SK-N-SH (cell line): ENCODE results near the gene AP4E1. TPM values are rescaled to one million over a fixed set of nuclear protein-coding genes. Genes with fewer than 3 reads are reported as not detected.

Experiments
- CTCF ChIA-PET: fragments of 300-600, 350-600 bp; formaldehyde crosslinking; extraction: SDS; loops from one replicate; lab custom pipeline; 2021; lab: Yijun Ruan, JAX
- POLR2A ChIA-PET: fragments of 350-600 bp; sonication (Branson Sonifier 250); formaldehyde crosslinking; extraction: SDS; loops from one replicate; lab custom pipeline; 2020; ENCODE audit warnings: antibody characterized with exemption, inconsistent platforms; lab: Yijun Ruan, JAX
- DNase-seq: peaks from one replicate; pipeline ENCODE4 v3.0.0; 2012
- H2AFZ ChIP-seq: fragments of 200-600 bp; sonication (generic); 2 replicates; pipeline ENCODE4 v1.8.1; 2016; ENCODE audit warnings: antibody characterized with exemption, mild to moderate bottlenecking, low read depth
- H3F3A ChIP-seq: fragments of 200-600 bp; sonication (generic); replicated peaks from 2 replicates; pipeline ENCODE3; 2016; ENCODE audit warnings: antibody characterized with exemption, mild to moderate bottlenecking; ENCODE audit not compliant: insufficient read depth
- H3K27ac ChIP-seq, 2 experiments: fragments of 200-500 bp in 1 of 2; fragments of 200-600 bp in 1 of 2; sonication (Bioruptor generic) in 1 of 2; sonication (generic), shearing (Covaris generic) in 1 of 2; 2 replicates each; pipeline versions ENCODE4 v1.5.1 to v1.6.1; 2014 to 2016; ENCODE audit warnings: low read depth in 2 of 2, inconsistent platforms in 1 of 2, low read length in 1 of 2, mild to moderate bottlenecking in 1 of 2, mixed read lengths in 1 of 2
- H3K27me3 ChIP-seq: fragments of 200-600 bp; sonication (generic), shearing (Covaris generic); 2 replicates; pipeline ENCODE4 v1.6.1; 2016; ENCODE audit warnings: mixed run types; ENCODE audit not compliant: insufficient read depth
- H3K36me3 ChIP-seq, 2 experiments: fragments of 200-500 bp in 1 of 2; fragments of 200-600 bp in 1 of 2; sonication (Bioruptor generic) in 1 of 2; sonication (generic) in 1 of 2; replicated peaks in 1 of 2; 2 replicates each; pipeline versions ENCODE3 to v1.5.1; 2014 to 2016; ENCODE audit warnings: low read length in 1 of 2, mild to moderate bottlenecking in 1 of 2; ENCODE audit not compliant: insufficient read depth in 2 of 2, control insufficient read depth in 1 of 2
- H3K4me1 ChIP-seq, 2 experiments: fragments of 200-500 bp in 1 of 2; fragments of 200-600 bp in 1 of 2; sonication (Bioruptor generic) in 1 of 2; sonication (generic), shearing (Covaris generic) in 1 of 2; 2 replicates each; pipeline versions ENCODE4 v1.5.1 to v1.6.1; 2014 to 2016; ENCODE audit warnings: low read depth in 1 of 2, low read length in 1 of 2, mixed run types in 1 of 2; ENCODE audit not compliant: insufficient read depth in 2 of 2, control insufficient read depth in 1 of 2
- H3K4me2 ChIP-seq: fragments of 200-600 bp; sonication (generic), shearing (Covaris generic); 2 replicates; pipeline ENCODE4 v1.6.1; 2017; ENCODE audit warnings: mixed run types
- H3K4me3 ChIP-seq, 2 experiments: fragments of 200-500 bp in 1 of 2; fragments of 200-600 bp in 1 of 2; sonication (Bioruptor generic) in 1 of 2; sonication (generic), shearing (Covaris generic) in 1 of 2; 2 replicates each; pipeline versions ENCODE4 v1.5.1 to v1.8.1; 2014 to 2016; ENCODE audit warnings: low read depth in 2 of 2, inconsistent platforms in 1 of 2, low read length in 1 of 2, mild to moderate bottlenecking in 1 of 2, mixed read lengths in 1 of 2, moderate library complexity in 1 of 2
- H3K79me2 ChIP-seq: fragments of 200-600 bp; sonication (generic); 2 replicates; pipeline ENCODE4 v1.8.1; 2017; ENCODE audit warnings: mild to moderate bottlenecking; ENCODE audit not compliant: insufficient read depth
- H3K9ac ChIP-seq: fragments of 200-600 bp; sonication (generic); 2 replicates; pipeline ENCODE4 v1.6.1; 2017; ENCODE audit warnings: mixed run types
- H3K9me2 ChIP-seq: fragments of 200-600 bp; sonication (generic); 2 replicates; pipeline ENCODE4 v1.6.1; 2017; ENCODE audit warnings: mixed run types
- H3K9me3 ChIP-seq: fragments of 200-600 bp; sonication (generic); 2 replicates; pipeline ENCODE4 v1.6.1; 2017; ENCODE audit warnings: mixed run types, mild to moderate bottlenecking, moderate library complexity
- H4K20me1 ChIP-seq: fragments of 200-600 bp; sonication (generic); 2 replicates; pipeline ENCODE4 v1.6.1; 2017; ENCODE audit warnings: mild to moderate bottlenecking, mixed run types; ENCODE audit not compliant: insufficient read depth
- EP300 ChIP-seq, 2 experiments: IDR thresholded peaks; 2 replicates each; pipeline versions ENCODE4 v1.4.0 to v1.6.1; 2012; ENCODE audit warnings: borderline replicate concordance in 1 of 2, low read depth in 1 of 2, low read length in 1 of 2
- EZH2phosphoT487 ChIP-seq: fragments of 200-600 bp; sonication (generic); IDR thresholded peaks from 2 replicates; pipeline ENCODE4 v1.6.1; 2017; ENCODE audit warnings: low read depth, mixed run types, mild to moderate bottlenecking, antibody characterized with exemption, moderate library complexity, borderline replicate concordance
- FOXJ3 ChIP-seq: sonication (generic); formaldehyde crosslinking; IDR thresholded peaks from 2 replicates; pipeline ENCODE4 v1.5.1; 2020; ENCODE audit warnings: mild to moderate bottlenecking, missing genetic modification reagents
- JUND ChIP-seq: IDR thresholded peaks from 2 replicates; pipeline ENCODE4 v1.4.0; 2012
- MEF2A ChIP-seq: IDR thresholded peaks from 2 replicates; pipeline ENCODE4 v1.4.0; 2012; ENCODE audit warnings: low read depth, borderline replicate concordance
- MXI1 ChIP-seq: IDR thresholded peaks from 2 replicates; pipeline ENCODE4 v1.6.1; 2012; ENCODE audit warnings: mild to moderate bottlenecking, low read depth, low read length, improper control_type of control experiment
- NRF1 ChIP-seq: IDR thresholded peaks from 2 replicates; pipeline ENCODE4 v1.6.1; 2012; ENCODE audit warnings: low read depth, mild to moderate bottlenecking, low read length
- POLR2AphosphoS5 ChIP-seq: IDR thresholded peaks from 2 replicates; pipeline ENCODE4 v1.6.1; 2012; ENCODE audit warnings: low read depth, low read length
- RAD21 ChIP-seq: IDR thresholded peaks from 2 replicates; pipeline ENCODE4 v1.6.1; 2012; ENCODE audit warnings: mild to moderate bottlenecking, low read length
- RFX5 ChIP-seq: IDR thresholded peaks from 2 replicates; pipeline ENCODE4 v1.6.1; 2012; ENCODE audit warnings: mild to moderate bottlenecking, improper control_type of control experiment, low read length
- RXRA ChIP-seq: IDR thresholded peaks from 2 replicates; pipeline ENCODE4 v1.4.0; 2012; ENCODE audit warnings: low read depth, mild to moderate bottlenecking, borderline replicate concordance
- SMC3 ChIP-seq: IDR thresholded peaks from 2 replicates; pipeline ENCODE4 v1.6.1; 2012; ENCODE audit warnings: low read depth, low read length, improper control_type of control experiment
- TAF1 ChIP-seq: IDR thresholded peaks from 2 replicates; pipeline ENCODE4 v1.6.1; 2012; ENCODE audit warnings: low read depth, mild to moderate bottlenecking, low read length, moderate library complexity, borderline replicate concordance
- TCF12 ChIP-seq: IDR thresholded peaks from 2 replicates; pipeline ENCODE4 v1.4.0; 2012
- YY1 ChIP-seq: IDR thresholded peaks from 2 replicates; pipeline ENCODE4 v1.4.0; 2012; ENCODE audit warnings: low read depth, mild to moderate bottlenecking
- WGBS: methylation state at CpG from one replicate; pipeline ENCODE4 v1.1.6; 2017; ENCODE audit warnings: low lambda C conversion rate; 5-methylcytosine and 5-hydroxymethylcytosine counted together
- polyA plus RNA-seq, 3 experiments: library from polyadenylated mRNA; depleted of rRNA; stranded (reverse); fragments of >200 nt; gene quantifications; 2 replicates each; pipeline ENCODE4 v1.2.3, GENCODE V29; 2012
- TF ChIP-seq, protein P1 (sequence below): fragments of 150-350 bp; IDR thresholded peaks from 2 replicates; pipeline ENCODE4 v1.6.1; 2017; ENCODE audit warnings: antibody characterized with exemption, low read length, low read depth, borderline replicate concordance
- TF ChIP-seq, protein P2 (sequence below): IDR thresholded peaks from 2 replicates; pipeline ENCODE4 v1.4.0; 2012; ENCODE audit warnings: low read depth, borderline replicate concordance
- TF ChIP-seq, protein P3 (sequence below): IDR thresholded peaks from 2 replicates; pipeline ENCODE4 v1.4.0; 2012; ENCODE audit warnings: low read depth, borderline replicate concordance
- TF ChIP-seq, protein P4 (sequence below): fragments of 200-600 bp; sonication (generic); IDR thresholded peaks from 2 replicates; pipeline ENCODE4 v1.6.1; 2017; ENCODE audit warnings: antibody characterized with exemption, mild to moderate bottlenecking, moderate library complexity

Gene AP4E1
- polyA plus RNA-seq, 1 of the 3 experiments (the other 2 are of a cell fraction) = 1.6 TPM

DNA sequence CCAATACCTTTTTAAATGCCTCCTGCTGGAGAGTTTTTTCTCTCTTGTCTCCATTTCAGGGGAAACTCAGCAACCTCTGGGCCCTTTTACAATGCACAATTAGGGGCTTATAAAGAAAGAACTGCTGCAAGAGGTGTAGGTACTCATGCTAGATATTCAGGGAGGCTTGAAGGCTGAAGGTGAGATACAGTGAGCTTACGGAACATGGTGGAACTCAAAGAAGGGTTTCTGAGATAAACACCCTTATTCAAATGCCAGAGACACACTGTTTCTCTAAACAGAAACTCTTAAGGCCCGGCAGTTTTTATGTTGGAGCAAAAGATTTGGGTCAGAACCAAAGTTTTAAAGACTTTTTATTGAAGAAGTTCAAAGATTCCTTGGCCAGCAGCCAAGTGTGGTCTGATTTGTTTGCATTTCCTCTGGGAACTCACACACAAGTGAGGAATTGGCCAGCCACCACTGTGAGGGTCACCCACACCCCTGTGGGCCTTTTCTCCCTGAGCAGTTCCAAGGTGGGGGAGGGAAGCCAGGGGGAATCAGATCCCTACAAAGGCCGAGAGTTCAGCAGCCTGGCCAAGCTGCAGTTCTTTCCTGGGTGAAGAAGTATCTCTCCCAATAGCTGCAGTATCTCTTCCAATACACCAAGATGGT, 138.4 kb downstream of the AP4E1 start:
- CTCF ChIA-PET = no interaction called here
- no peak for DNase-seq
- H3K79me2 ChIP-seq = no peaks in the 10 kb centered on the region
- H3K36me3 ChIP-seq = no peaks in the 10 kb centered on the region
- no peak overlapping the region for H3K27ac ChIP-seq
- TF ChIP-seq NRF1 (no peak), TCF12 (no peak), SMC3 (no peak), FOXJ3 (CRISPR knock-in tag) (no peak), EP300 (IDR thresholded peaks at IDR 0.05; ENCODE audit: borderline replicate concordance in 1 of 2, low read depth in 1 of 2, low read length in 1 of 2) (no peak), MXI1 (no peak), JUND (no peak), RAD21 (no peak), EZH2phosphoT487 (no peak), RFX5 (no peak), TAF1 (no peak), RXRA (no peak), YY1 (no peak), MEF2A (no peak), POLR2AphosphoS5 (no peak)
- TF ChIP-seq, protein P1, sequence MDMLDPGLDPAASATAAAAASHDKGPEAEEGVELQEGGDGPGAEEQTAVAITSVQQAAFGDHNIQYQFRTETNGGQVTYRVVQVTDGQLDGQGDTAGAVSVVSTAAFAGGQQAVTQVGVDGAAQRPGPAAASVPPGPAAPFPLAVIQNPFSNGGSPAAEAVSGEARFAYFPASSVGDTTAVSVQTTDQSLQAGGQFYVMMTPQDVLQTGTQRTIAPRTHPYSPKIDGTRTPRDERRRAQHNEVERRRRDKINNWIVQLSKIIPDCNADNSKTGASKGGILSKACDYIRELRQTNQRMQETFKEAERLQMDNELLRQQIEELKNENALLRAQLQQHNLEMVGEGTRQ = no peak
- TF ChIP-seq, protein P2, sequence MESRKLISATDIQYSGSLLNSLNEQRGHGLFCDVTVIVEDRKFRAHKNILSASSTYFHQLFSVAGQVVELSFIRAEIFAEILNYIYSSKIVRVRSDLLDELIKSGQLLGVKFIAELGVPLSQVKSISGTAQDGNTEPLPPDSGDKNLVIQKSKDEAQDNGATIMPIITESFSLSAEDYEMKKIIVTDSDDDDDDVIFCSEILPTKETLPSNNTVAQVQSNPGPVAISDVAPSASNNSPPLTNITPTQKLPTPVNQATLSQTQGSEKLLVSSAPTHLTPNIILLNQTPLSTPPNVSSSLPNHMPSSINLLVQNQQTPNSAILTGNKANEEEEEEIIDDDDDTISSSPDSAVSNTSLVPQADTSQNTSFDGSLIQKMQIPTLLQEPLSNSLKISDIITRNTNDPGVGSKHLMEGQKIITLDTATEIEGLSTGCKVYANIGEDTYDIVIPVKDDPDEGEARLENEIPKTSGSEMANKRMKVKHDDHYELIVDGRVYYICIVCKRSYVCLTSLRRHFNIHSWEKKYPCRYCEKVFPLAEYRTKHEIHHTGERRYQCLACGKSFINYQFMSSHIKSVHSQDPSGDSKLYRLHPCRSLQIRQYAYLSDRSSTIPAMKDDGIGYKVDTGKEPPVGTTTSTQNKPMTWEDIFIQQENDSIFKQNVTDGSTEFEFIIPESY = no peak
- TF ChIP-seq, protein P3, sequence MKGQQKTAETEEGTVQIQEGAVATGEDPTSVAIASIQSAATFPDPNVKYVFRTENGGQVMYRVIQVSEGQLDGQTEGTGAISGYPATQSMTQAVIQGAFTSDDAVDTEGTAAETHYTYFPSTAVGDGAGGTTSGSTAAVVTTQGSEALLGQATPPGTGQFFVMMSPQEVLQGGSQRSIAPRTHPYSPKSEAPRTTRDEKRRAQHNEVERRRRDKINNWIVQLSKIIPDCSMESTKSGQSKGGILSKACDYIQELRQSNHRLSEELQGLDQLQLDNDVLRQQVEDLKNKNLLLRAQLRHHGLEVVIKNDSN = no peak
- TF ChIP-seq, protein P4, sequence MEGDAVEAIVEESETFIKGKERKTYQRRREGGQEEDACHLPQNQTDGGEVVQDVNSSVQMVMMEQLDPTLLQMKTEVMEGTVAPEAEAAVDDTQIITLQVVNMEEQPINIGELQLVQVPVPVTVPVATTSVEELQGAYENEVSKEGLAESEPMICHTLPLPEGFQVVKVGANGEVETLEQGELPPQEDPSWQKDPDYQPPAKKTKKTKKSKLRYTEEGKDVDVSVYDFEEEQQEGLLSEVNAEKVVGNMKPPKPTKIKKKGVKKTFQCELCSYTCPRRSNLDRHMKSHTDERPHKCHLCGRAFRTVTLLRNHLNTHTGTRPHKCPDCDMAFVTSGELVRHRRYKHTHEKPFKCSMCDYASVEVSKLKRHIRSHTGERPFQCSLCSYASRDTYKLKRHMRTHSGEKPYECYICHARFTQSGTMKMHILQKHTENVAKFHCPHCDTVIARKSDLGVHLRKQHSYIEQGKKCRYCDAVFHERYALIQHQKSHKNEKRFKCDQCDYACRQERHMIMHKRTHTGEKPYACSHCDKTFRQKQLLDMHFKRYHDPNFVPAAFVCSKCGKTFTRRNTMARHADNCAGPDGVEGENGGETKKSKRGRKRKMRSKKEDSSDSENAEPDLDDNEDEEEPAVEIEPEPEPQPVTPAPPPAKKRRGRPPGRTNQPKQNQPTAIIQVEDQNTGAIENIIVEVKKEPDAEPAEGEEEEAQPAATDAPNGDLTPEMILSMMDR = no peak
- TF ChIP-seq, all 33 proteins: peak for 0
- no peak overlapping the region for H3K4me2 ChIP-seq
- H3K4me3 ChIP-seq = no peak overlapping the region
- 0 out of 4 replicates have a peak, but pooled peaks cover 0 to 5% of the 10 kb centered on the region in 2 experiments for H3K4me1 ChIP-seq
- H3K27me3 ChIP-seq = no peaks in the 10 kb centered on the region
- H2AFZ ChIP-seq = no peak overlapping the region
- H3K9me3 ChIP-seq = no peaks in the 10 kb centered on the region
- POLR2A ChIA-PET = interaction anchor here (0.6 kb wide), 1 partner anchor 70 kb away, joined by 6 read pairs; no protein-coding TSS in a partner anchor
- no peaks in the 10 kb centered on the region for H3K9me2 ChIP-seq
- no peaks in the 10 kb centered on the region for H3F3A ChIP-seq
- WGBS = 66% methylated on average over 3 of the region's 3 CpGs
- H4K20me1 ChIP-seq = no peaks in the 10 kb centered on the region
- H3K9ac ChIP-seq = no peak overlapping the region
